A549 (cell line): Measurements from ENCODE around the gene ATF7IP. TPM values are rescaled to one million over a fixed set of nuclear protein-coding genes. Genes with fewer than 3 reads are reported as not detected.

Source experiments
- ATAC-seq, 2 experiments: fragments of 200-7000 bp in 1 of 2; fragments of >200 bp in 1 of 2; cut with Nextera tagmentation in 1 of 2; cut with Tn5 transposase in 1 of 2; 3 replicates each; pipeline versions ENCODE4 v1.8.0 to v1.9.1; 2018 to 2020; ENCODE audit warnings: mild to moderate bottlenecking in 1 of 2, moderate library complexity in 1 of 2
- CTCF ChIA-PET: fragments of 300-600 bp; sonication (Branson Sonifier 250); formaldehyde crosslinking; extraction: SDS; loops from one replicate; lab custom pipeline; 2021; ENCODE audit warnings: antibody characterized with exemption, inconsistent platforms; lab: Yijun Ruan, JAX
- POLR2A ChIA-PET: fragments of 350-600 bp; formaldehyde crosslinking; extraction: SDS; loops from one replicate; lab custom pipeline; 2021; ENCODE audit warnings: antibody characterized with exemption, inconsistent platforms; lab: Yijun Ruan, JAX
- DNase-seq, 2 experiments: peaks; one replicate each; pipeline versions ENCODE4 v3.0.0 to v3.0.0-alpha.2; 2011 to 2016; ENCODE audit warnings: low read depth in 1 of 2, low spot score in 1 of 2
- FAIRE-seq: peaks from 2 replicates; lab custom pipeline; 2011; peaks lifted over from hg19 to GRCh38; lab: Jason Lieb, UNC
- H3K27ac ChIP-seq, 2 experiments: fragments of >200 bp; sonication (Bioruptor Twin); formaldehyde crosslinking; 3 replicates each; pipeline ENCODE4 v1.5.1; 2016 to 2017
- H3K4me1 ChIP-seq: fragments of >200 bp; sonication (Bioruptor Twin); formaldehyde crosslinking; 3 replicates; pipeline ENCODE4 v1.6.1; 2016
- H3K4me2 ChIP-seq: fragments of >200 bp; sonication (Bioruptor Twin); formaldehyde crosslinking; 3 replicates; pipeline ENCODE4 v1.6.1; 2016
- H3K4me3 ChIP-seq: fragments of >200 bp; sonication (Bioruptor Twin); formaldehyde crosslinking; 3 replicates; pipeline ENCODE4 v1.5.1; 2016
- H3K9me3 ChIP-seq: fragments of >200 bp; sonication (Bioruptor Twin); formaldehyde crosslinking; 3 replicates; pipeline ENCODE4 v1.6.1; 2016
- EHMT2 ChIP-seq: fragments of 200-600 bp; sonication (generic); IDR thresholded peaks from 2 replicates; pipeline ENCODE4 v1.6.1; 2016; ENCODE audit warnings: antibody characterized with exemption, low read depth, mild to moderate bottlenecking, moderate library complexity
- EP300 ChIP-seq, 2 experiments: fragments of >200 bp; sonication (Bioruptor Twin); formaldehyde crosslinking; IDR thresholded peaks; 2 replicates in 1 of 2; 3 replicates in 1 of 2; pipeline ENCODE4 v1.6.1; 2016 to 2017
- ESRRA ChIP-seq: fragments of 150-350 bp; IDR thresholded peaks from 2 replicates; pipeline ENCODE4 v1.6.1; 2014; ENCODE audit warnings: mild to moderate bottlenecking, low read length, borderline replicate concordance
- FOSB ChIP-seq: fragments of 250-450 bp; sonication (Bioruptor Pico); IDR thresholded peaks from 2 replicates; pipeline ENCODE4 v1.5.0; 2020; ENCODE audit warnings: mild to moderate bottlenecking, moderate library complexity
- FOSL2 ChIP-seq, 2 experiments: fragments of 450-650 bp in 1 of 2; fragments of >200 bp in 1 of 2; sonication (Bioruptor Twin) in 1 of 2; formaldehyde crosslinking; IDR thresholded peaks; 2 replicates each; pipeline versions ENCODE4 v1.5.0 to v1.6.1; 2016 to 2020; ENCODE audit warnings: mild to moderate bottlenecking in 1 of 2, moderate library complexity in 1 of 2
- FOXS1 ChIP-seq: fragments of 250-450 bp; sonication (Bioruptor Pico); IDR thresholded peaks from 2 replicates; pipeline ENCODE4 v1.5.0; 2020; ENCODE audit warnings: mild to moderate bottlenecking, moderate library complexity
- GATA3 ChIP-seq: IDR thresholded peaks from 2 replicates; pipeline ENCODE4 v1.6.1; 2012; ENCODE audit warnings: borderline replicate concordance
- HDAC2 ChIP-seq: fragments of 200-600 bp; sonication (generic); IDR thresholded peaks from 2 replicates; pipeline ENCODE4 v1.6.1; 2016
- HES2 ChIP-seq: fragments of >200 bp; sonication (Bioruptor Twin); formaldehyde crosslinking; IDR thresholded peaks from 2 replicates; pipeline ENCODE4 v1.6.1; 2016
- HOXA7 ChIP-seq: fragments of 250-450 bp; sonication (Bioruptor Pico); IDR thresholded peaks from 2 replicates; pipeline ENCODE4 v1.5.0; 2020; ENCODE audit warnings: mild to moderate bottlenecking, moderate library complexity
- JUN ChIP-seq, 2 experiments: fragments of >200 bp; sonication (Bioruptor Twin); formaldehyde crosslinking; IDR thresholded peaks; 2 replicates in 1 of 2; 3 replicates in 1 of 2; pipeline ENCODE4 v1.6.1; 2016 to 2017
- JUNB ChIP-seq: fragments of >200 bp; sonication (Bioruptor Twin); formaldehyde crosslinking; IDR thresholded peaks from 2 replicates; pipeline ENCODE4 v1.6.1; 2016
- NFE2L2 ChIP-seq: fragments of 150-350 bp; conservative IDR thresholded peaks from 2 replicates; pipeline ENCODE4 v1.6.1; 2014; ENCODE audit warnings: low read length
- NPAS2 ChIP-seq: fragments of 250-450 bp; sonication (Bioruptor Pico); IDR thresholded peaks from 2 replicates; pipeline ENCODE4 v1.8.0; 2022; ENCODE audit warnings: mild to moderate bottlenecking, moderate library complexity, borderline replicate concordance
- PHF8 ChIP-seq: fragments of 200-600 bp; sonication (generic); IDR thresholded peaks from 2 replicates; pipeline ENCODE4 v1.6.1; 2016; ENCODE audit warnings: low read depth, mild to moderate bottlenecking, antibody characterized with exemption, moderate library complexity, borderline replicate concordance
- POLR2A ChIP-seq: IDR thresholded peaks from 2 replicates; pipeline ENCODE4 v1.6.1; 2012; ENCODE audit warnings: mild to moderate bottlenecking, low read length
- RAD21 ChIP-seq, 2 experiments: fragments of >200 bp in 1 of 2; sonication (Bioruptor Twin) in 1 of 2; formaldehyde crosslinking in 1 of 2; IDR thresholded peaks in 1 of 2; conservative IDR thresholded peaks in 1 of 2; 2 replicates in 1 of 2; 3 replicates in 1 of 2; pipeline ENCODE4 v1.6.1; 2012 to 2018; ENCODE audit warnings: inconsistent platforms in 1 of 2
- RARB ChIP-seq: fragments of 250-450 bp; sonication (Bioruptor Pico); IDR thresholded peaks from 2 replicates; pipeline ENCODE4 v1.8.0; 2021; ENCODE audit warnings: mild to moderate bottlenecking, moderate library complexity
- SREBF2 ChIP-seq: fragments of 450-650 bp; IDR thresholded peaks from 2 replicates; pipeline ENCODE4 v1.6.1; 2014; ENCODE audit warnings: mild to moderate bottlenecking, moderate library complexity
- USF2 ChIP-seq: fragments of 450-650 bp; IDR thresholded peaks from 2 replicates; pipeline ENCODE4 v1.6.1; 2014; ENCODE audit warnings: antibody characterized with exemption
- ZC3H11A ChIP-seq: fragments of 450-650 bp; IDR thresholded peaks from 2 replicates; pipeline ENCODE4 v1.6.1; 2014; ENCODE audit warnings: antibody characterized with exemption, mild to moderate bottlenecking
- ZSCAN20 ChIP-seq: fragments of 250-450 bp; sonication (Bioruptor Pico); IDR thresholded peaks from 2 replicates; pipeline ENCODE4 v1.8.0; 2022; ENCODE audit warnings: mild to moderate bottlenecking, moderate library complexity
- WGBS: methylation state at CpG from one replicate; pipeline ENCODE4 v1.1.6; 2017; ENCODE audit errors: missing lambda C conversion rate; 5-methylcytosine and 5-hydroxymethylcytosine counted together
- polyA plus RNA-seq, 4 experiments: library from polyadenylated mRNA; depleted of rRNA in 3 of 4; stranded (reverse); fragments of >200 nt; fragmentation: RNase III in 1 of 4; extraction: RNeasy Plus Mini Kit Qiagen cat#74134 plus additional on column Dnase treatment in 1 of 4; gene quantifications; 2 replicates in 3 of 4; 3 replicates in 1 of 4; pipeline ENCODE4 v1.2.3, GENCODE V29; 2011 to 2017
- TF ChIP-seq, protein P1 (sequence below): fragments of >200 bp; sonication (Bioruptor Twin); formaldehyde crosslinking; IDR thresholded peaks from 3 replicates; pipeline ENCODE4 v1.6.1; 2016
- TF ChIP-seq, protein P2 (sequence below): fragments of >200 bp; sonication (Bioruptor Twin); formaldehyde crosslinking; IDR thresholded peaks from 3 replicates; pipeline ENCODE4 v1.5.1; 2016

Gene ATF7IP
- polyA plus RNA-seq, 2 of the 4 experiments (the other 2 are of a cell fraction) = 5.6 to 14.2 TPM

GRCh38 chr12:14525964-14526363, 160.5 kb downstream of the ATF7IP start:
- Histone ChIP-seq H3K4me1 (no peaks in the 10 kb centered on the region), H3K4me3 (no peak overlapping the region), H3K9me3 (peaks cover 4% of the 10 kb centered on the region; the same call in 2 of the 3 replicates), H3K27ac (no peak overlapping the region), H3K4me2 (no peak overlapping the region)
- no peak for FAIRE-seq
- DNase-seq = no peak
- ATAC-seq = no peak
- TF ChIP-seq GATA3 (no peak), HDAC2 (no peak), FOSL2 (IDR thresholded peaks at IDR 0.05) (no peak), FOSL2 (CRISPR knock-in tag; IDR thresholded peaks at IDR 0.05) (no peak), RAD21 (conservative IDR thresholded peaks at IDR 0.05 in 1 of 2, IDR thresholded peaks at IDR 0.05 in 1 of 2) (no peak), ZC3H11A (no peak), JUN (IDR thresholded peaks at IDR 0.05) (no peak), FOSB (CRISPR knock-in tag) (no peak), EHMT2 (no peak), SREBF2 (no peak), EP300 (IDR thresholded peaks at IDR 0.05) (no peak), NPAS2 (CRISPR knock-in tag) (no peak), FOXS1 (CRISPR knock-in tag) (no peak), USF2 (no peak), ESRRA (no peak), PHF8 (no peak)
- TF ChIP-seq, protein P1, sequence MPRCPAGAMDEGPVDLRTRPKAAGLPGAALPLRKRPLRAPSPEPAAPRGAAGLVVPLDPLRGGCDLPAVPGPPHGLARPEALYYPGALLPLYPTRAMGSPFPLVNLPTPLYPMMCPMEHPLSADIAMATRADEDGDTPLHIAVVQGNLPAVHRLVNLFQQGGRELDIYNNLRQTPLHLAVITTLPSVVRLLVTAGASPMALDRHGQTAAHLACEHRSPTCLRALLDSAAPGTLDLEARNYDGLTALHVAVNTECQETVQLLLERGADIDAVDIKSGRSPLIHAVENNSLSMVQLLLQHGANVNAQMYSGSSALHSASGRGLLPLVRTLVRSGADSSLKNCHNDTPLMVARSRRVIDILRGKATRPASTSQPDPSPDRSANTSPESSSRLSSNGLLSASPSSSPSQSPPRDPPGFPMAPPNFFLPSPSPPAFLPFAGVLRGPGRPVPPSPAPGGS = no peak
- TF ChIP-seq, protein P2, sequence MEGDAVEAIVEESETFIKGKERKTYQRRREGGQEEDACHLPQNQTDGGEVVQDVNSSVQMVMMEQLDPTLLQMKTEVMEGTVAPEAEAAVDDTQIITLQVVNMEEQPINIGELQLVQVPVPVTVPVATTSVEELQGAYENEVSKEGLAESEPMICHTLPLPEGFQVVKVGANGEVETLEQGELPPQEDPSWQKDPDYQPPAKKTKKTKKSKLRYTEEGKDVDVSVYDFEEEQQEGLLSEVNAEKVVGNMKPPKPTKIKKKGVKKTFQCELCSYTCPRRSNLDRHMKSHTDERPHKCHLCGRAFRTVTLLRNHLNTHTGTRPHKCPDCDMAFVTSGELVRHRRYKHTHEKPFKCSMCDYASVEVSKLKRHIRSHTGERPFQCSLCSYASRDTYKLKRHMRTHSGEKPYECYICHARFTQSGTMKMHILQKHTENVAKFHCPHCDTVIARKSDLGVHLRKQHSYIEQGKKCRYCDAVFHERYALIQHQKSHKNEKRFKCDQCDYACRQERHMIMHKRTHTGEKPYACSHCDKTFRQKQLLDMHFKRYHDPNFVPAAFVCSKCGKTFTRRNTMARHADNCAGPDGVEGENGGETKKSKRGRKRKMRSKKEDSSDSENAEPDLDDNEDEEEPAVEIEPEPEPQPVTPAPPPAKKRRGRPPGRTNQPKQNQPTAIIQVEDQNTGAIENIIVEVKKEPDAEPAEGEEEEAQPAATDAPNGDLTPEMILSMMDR = no peak
- ChIA-PET CTCF (interaction anchor here (0.9 kb wide), 1 partner anchor 95 kb away, joined by 3 read pairs; no protein-coding TSS in a partner anchor), POLR2A (no interaction called here)
- WGBS = 72% methylated on average over 2 of the region's 2 CpGs

DNA sequence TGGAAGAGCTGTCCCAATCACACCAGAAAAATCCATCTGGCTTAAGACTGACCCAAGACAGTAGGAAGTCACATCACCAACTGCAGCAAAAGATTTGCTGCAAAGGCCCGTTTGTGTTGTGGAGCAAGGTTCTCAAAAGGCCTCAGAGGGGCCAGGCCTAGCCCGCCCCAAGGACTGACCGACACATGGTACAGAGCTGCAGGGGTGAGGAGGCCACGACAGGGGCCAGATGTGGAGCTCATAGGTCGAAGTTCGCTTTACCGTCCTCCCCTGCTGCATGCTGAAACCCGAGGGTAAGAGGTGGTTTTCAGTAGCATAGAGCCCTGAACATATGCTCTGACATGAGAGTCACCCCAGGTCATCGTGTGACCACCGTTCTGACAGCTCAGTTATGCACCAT, 166.7 kb downstream of the ATF7IP start:
- H3K4me3 ChIP-seq = no peak overlapping the region
- no peaks in the 10 kb centered on the region for H3K9me3 ChIP-seq
- TF ChIP-seq NFE2L2 (no peak), PHF8 (no peak), NPAS2 (CRISPR knock-in tag) (no peak), JUNB (no peak), RARB (CRISPR knock-in tag) (no peak), HOXA7 (CRISPR knock-in tag) (no peak), POLR2A (no peak), RAD21 (conservative IDR thresholded peaks at IDR 0.05 in 1 of 2, IDR thresholded peaks at IDR 0.05 in 1 of 2) (no peak), ZSCAN20 (CRISPR knock-in tag) (no peak), HES2 (no peak)
- POLR2A ChIA-PET = no interaction called here
- DNase-seq = no peak
- H3K4me1 ChIP-seq = no peaks in the 10 kb centered on the region
- H3K4me2 ChIP-seq = no peak overlapping the region
- FAIRE-seq = no peak
- 52% methylated on average over 10 of the region's 10 CpGs for WGBS
- ATAC-seq = no peak
- no peak overlapping the region for H3K27ac ChIP-seq
- CTCF ChIA-PET = interaction anchor here (1.0 kb wide), 1 partner anchor 9 kb away, joined by 3 read pairs; no protein-coding TSS in a partner anchor
